Panc1 (cell line): ENCODE results near the gene GULP1. TPM values are rescaled to one million over a fixed set of nuclear protein-coding genes. Genes with fewer than 3 reads are reported as not detected.

ENCODE experiments used
- ATAC-seq: fragments of 200-7000 bp; cut with Tn5 transposase; 2 replicates; pipeline ENCODE4 v1.9.1; 2020; ENCODE audit warnings: mild to moderate bottlenecking, moderate library complexity
- BruUV-seq: library from RNA; stranded (reverse); fragments of 400-500 nt; replicated peaks from 2 replicates; lab custom pipeline; 2021; lab: Mats Ljungman, UMichigan
- CTCF ChIA-PET: fragments of 300-600 bp; sonication (Branson Sonifier 250); formaldehyde crosslinking; loops from one replicate; lab custom pipeline; 2022; ENCODE audit warnings: antibody characterized with exemption; lab: Charles Lee
- POLR2A ChIA-PET: fragments of 300-600 bp; sonication (Branson Sonifier 250); formaldehyde crosslinking; loops from one replicate; lab custom pipeline; 2022; ENCODE audit warnings: antibody characterized with exemption; lab: Charles Lee
- DNase-seq: peaks from one replicate; pipeline ENCODE4 v3.0.0-alpha.2; 2010; ENCODE audit warnings: low read depth, low spot score
- H3K27ac ChIP-seq: 2 replicates; pipeline ENCODE4 v1.5.1; 2011; ENCODE audit warnings: mild to moderate bottlenecking, low read length, inconsistent platforms
- H3K27me3 ChIP-seq: fragments of 200-500 bp; sonication (Bioruptor generic); 2 replicates; pipeline ENCODE4 v1.6.0; 2014; ENCODE audit warnings: low read length, inconsistent platforms; ENCODE audit not compliant: control insufficient read depth, insufficient read depth
- H3K36me3 ChIP-seq: fragments of 200-500 bp; sonication (Bioruptor generic); 2 replicates; pipeline ENCODE4 v1.5.1; 2014; ENCODE audit warnings: inconsistent platforms, mild to moderate bottlenecking, low read length, moderate library complexity; ENCODE audit not compliant: control insufficient read depth, insufficient read depth
- H3K4me1 ChIP-seq: 2 replicates; pipeline ENCODE4 v1.5.1; 2011; ENCODE audit warnings: inconsistent platforms, mild to moderate bottlenecking, low read length, moderate library complexity; ENCODE audit not compliant: control insufficient read depth, insufficient read depth
- H3K4me3 ChIP-seq, 2 experiments: 2 replicates each; pipeline ENCODE4 v1.5.1; 2011 to 2012; ENCODE audit warnings: low read depth in 2 of 2, low read length in 2 of 2, mild to moderate bottlenecking in 2 of 2, inconsistent platforms in 1 of 2, moderate library complexity in 1 of 2
- H3K9me3 ChIP-seq: fragments of 200-500 bp; sonication (Bioruptor generic); 2 replicates; pipeline ENCODE4 v1.5.1; 2014; ENCODE audit warnings: low read depth, mild to moderate bottlenecking, inconsistent platforms, low read length, moderate library complexity; ENCODE audit not compliant: control insufficient read depth, insufficient read depth
- POLR2AphosphoS5 ChIP-seq: IDR thresholded peaks from 2 replicates; pipeline ENCODE4 v1.6.1; 2012; ENCODE audit warnings: mild to moderate bottlenecking, low read depth, low read length, moderate library complexity
- SIN3A ChIP-seq: IDR thresholded peaks from 2 replicates; pipeline ENCODE4 v1.6.1; 2012; ENCODE audit warnings: low read depth, mild to moderate bottlenecking, low read length, moderate library complexity, borderline replicate concordance; ENCODE audit not compliant: insufficient read depth
- TCF7L2 ChIP-seq: IDR thresholded peaks from 2 replicates; pipeline ENCODE4 v1.6.1; 2011; ENCODE audit warnings: mild to moderate bottlenecking, low read depth, low read length, inconsistent platforms
- in situ Hi-C: cut with HindIII; loops from 2 replicates; pipeline ENCODE4 v1.10.0; 2016; ENCODE audit warnings: low sequenced_read_pairs, low pct_unique_long_range_greater_than_20kb
- intact Hi-C: fragments of 100-400 bp; cut with micrococcal nuclease; formaldehyde crosslinking; loops from one replicate; pipeline ENCODE4 v1.10.0; 2022; ENCODE audit not compliant: unreplicated experiment
- total RNA-seq: library from RNA; stranded (reverse); gene quantifications from one replicate; pipeline ENCODE4 v1.2.1, GENCODE V29; 2021; ENCODE audit not compliant: unreplicated experiment
- TF ChIP-seq, protein P1 (sequence below): fragments of 450-650 bp; IDR thresholded peaks from 2 replicates; pipeline ENCODE4 v1.5.1; 2017; ENCODE audit warnings: mild to moderate bottlenecking
- TF ChIP-seq, protein P2 (sequence below), 2 experiments: IDR thresholded peaks; 2 replicates each; pipeline ENCODE4 v1.6.1; 2011 to 2012; ENCODE audit warnings: low read depth in 2 of 2, control low read depth in 1 of 2, low read length in 1 of 2, mild to moderate bottlenecking in 1 of 2, moderate library complexity in 1 of 2; ENCODE audit not compliant: insufficient read depth in 1 of 2

The GULP1 gene
- total RNA-seq, 1 experiment from 2014 or later, result 51.5 TPM

DNA sequence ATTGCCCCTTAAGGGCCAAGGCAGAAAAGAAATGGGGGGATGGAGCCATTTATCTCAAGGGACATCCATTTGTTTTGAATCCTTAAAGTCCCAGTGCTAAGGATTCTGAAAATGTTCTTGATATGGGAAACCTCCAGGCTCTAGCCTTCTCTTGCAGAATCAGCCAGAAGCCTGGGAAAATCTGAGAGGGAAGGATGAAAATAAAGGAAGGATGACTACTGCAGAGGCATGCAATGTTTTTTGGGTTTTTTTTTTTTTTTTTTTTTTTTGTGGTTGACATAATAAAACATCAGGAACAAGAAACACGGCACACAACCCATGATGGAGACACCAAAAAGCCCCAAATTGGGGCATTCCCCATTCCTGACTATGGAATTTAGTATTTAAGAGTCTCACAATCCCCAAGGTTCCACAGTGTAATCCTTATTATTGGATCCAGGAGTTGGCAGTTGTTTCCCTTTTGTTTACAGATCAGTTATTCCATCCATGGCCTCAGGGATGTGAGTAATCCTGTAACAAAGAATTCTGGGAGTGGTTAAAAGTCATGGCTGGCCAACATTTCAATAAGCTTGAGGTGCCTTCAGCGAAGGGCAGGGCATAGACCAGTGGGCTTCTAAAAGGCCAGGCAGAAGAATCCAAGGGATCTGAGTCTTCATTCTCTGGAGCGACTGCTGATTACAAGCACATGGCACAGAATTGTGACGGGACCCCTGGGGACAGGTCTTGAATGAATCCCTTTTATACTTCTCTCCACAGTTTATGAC, 337.5 kb downstream of the GULP1 start:
- Histone ChIP-seq H3K4me1 (no peaks in the 10 kb centered on the region), H3K4me3 (no peak overlapping the region), H3K27ac (no peak overlapping the region; the same call in 1 of the 2 replicates), H3K36me3 (no peaks in the 10 kb centered on the region), H3K9me3 (no peaks in the 10 kb centered on the region), H3K27me3 (no peaks in the 10 kb centered on the region)
- no TSS peak for BruUV-seq
- TF ChIP-seq POLR2AphosphoS5, result no peak
- TF ChIP-seq SIN3A, result no peak
- TF ChIP-seq, protein P1, sequence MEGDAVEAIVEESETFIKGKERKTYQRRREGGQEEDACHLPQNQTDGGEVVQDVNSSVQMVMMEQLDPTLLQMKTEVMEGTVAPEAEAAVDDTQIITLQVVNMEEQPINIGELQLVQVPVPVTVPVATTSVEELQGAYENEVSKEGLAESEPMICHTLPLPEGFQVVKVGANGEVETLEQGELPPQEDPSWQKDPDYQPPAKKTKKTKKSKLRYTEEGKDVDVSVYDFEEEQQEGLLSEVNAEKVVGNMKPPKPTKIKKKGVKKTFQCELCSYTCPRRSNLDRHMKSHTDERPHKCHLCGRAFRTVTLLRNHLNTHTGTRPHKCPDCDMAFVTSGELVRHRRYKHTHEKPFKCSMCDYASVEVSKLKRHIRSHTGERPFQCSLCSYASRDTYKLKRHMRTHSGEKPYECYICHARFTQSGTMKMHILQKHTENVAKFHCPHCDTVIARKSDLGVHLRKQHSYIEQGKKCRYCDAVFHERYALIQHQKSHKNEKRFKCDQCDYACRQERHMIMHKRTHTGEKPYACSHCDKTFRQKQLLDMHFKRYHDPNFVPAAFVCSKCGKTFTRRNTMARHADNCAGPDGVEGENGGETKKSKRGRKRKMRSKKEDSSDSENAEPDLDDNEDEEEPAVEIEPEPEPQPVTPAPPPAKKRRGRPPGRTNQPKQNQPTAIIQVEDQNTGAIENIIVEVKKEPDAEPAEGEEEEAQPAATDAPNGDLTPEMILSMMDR, result no peak
- TF ChIP-seq, protein P2, sequence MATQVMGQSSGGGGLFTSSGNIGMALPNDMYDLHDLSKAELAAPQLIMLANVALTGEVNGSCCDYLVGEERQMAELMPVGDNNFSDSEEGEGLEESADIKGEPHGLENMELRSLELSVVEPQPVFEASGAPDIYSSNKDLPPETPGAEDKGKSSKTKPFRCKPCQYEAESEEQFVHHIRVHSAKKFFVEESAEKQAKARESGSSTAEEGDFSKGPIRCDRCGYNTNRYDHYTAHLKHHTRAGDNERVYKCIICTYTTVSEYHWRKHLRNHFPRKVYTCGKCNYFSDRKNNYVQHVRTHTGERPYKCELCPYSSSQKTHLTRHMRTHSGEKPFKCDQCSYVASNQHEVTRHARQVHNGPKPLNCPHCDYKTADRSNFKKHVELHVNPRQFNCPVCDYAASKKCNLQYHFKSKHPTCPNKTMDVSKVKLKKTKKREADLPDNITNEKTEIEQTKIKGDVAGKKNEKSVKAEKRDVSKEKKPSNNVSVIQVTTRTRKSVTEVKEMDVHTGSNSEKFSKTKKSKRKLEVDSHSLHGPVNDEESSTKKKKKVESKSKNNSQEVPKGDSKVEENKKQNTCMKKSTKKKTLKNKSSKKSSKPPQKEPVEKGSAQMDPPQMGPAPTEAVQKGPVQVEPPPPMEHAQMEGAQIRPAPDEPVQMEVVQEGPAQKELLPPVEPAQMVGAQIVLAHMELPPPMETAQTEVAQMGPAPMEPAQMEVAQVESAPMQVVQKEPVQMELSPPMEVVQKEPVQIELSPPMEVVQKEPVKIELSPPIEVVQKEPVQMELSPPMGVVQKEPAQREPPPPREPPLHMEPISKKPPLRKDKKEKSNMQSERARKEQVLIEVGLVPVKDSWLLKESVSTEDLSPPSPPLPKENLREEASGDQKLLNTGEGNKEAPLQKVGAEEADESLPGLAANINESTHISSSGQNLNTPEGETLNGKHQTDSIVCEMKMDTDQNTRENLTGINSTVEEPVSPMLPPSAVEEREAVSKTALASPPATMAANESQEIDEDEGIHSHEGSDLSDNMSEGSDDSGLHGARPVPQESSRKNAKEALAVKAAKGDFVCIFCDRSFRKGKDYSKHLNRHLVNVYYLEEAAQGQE (IDR thresholded peaks at IDR 0.05; ENCODE audit: insufficient read depth in 1 of 2, low read depth in 2 of 2, low read length in 1 of 2), result no peak
- no peak for TF ChIP-seq TCF7L2
- intact Hi-C loops, result no loop called here
- DNase-seq, result no peak
- CTCF ChIA-PET, result no interaction called here
- ATAC-seq, result no peak
- POLR2A ChIA-PET, result no interaction called here
- in situ Hi-C loops, result no loop called here

DNA sequence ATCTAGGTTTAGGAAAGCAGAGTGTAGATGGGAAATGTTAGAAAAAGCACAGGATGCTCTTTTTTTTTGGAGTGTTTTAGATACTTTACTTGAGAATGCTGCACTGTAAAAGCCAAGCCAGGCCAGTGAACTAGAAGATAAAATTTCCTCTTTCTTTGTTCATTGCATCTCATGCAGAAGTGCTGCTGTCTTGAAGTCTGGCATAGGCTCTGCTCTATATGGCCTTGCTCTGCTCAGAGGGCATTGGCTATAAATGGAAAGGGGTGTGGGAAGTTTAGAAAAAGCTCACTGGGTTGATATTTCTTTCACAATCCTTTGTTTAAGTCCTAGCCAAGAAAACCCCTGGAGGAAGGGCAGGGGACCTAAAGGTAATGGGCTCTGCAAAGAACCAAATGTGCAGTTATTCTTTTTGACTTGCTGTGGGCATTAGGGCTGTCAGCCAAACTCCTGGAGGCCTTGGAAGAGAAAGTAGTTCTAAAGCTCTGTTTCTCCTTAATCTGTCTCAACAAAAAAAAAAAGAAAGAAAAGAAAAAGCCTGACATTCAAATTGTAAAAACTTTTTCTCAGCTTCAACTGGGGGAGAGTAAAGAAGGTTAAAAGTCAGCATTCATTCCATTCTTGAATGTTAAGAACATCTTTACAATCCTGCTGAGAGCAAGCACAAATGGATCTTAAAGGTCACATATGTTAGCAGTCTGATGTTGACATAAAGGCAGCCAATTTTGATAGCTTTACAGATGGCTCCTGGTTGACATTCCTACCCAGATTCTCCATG, 338.3 kb downstream of the GULP1 start:
- no peak for DNase-seq
- no peak for TF ChIP-seq TCF7L2
- TF ChIP-seq, protein P1, result no peak
- no peak for TF ChIP-seq POLR2AphosphoS5
- TF ChIP-seq SIN3A, result no peak
- TF ChIP-seq, protein P2 (IDR thresholded peaks at IDR 0.05; ENCODE audit: insufficient read depth in 1 of 2, low read depth in 2 of 2, low read length in 1 of 2), result no peak
- no TSS peak for BruUV-seq
- no peak for ATAC-seq
- Histone ChIP-seq H3K27ac (no peak overlapping the region), H3K9me3 (no peaks in the 10 kb centered on the region), H3K27me3 (no peaks in the 10 kb centered on the region), H3K4me1 (no peaks in the 10 kb centered on the region), H3K4me3 (no peak overlapping the region), H3K36me3 (no peaks in the 10 kb centered on the region)
- intact Hi-C loops (no loop called here), in situ Hi-C loops (no loop called here)
- ChIA-PET CTCF (no interaction called here), POLR2A (interaction anchor here (0.5 kb wide), 1 partner anchor 22 kb away, joined by 3 read pairs; no protein-coding TSS in a partner anchor)
